Hepatocyte (in vitro differentiated cells): ENCODE results near the gene CLEC16A.

Experiments
- CTCF ChIP-seq: fragments of 200-600 bp; sonication (generic); IDR thresholded peaks from 2 replicates; pipeline ENCODE4 v1.5.1; 2016; ENCODE audit warnings: antibody characterized with exemption, mild to moderate bottlenecking; ENCODE audit not compliant: poor library complexity
- EZH2phosphoT487 ChIP-seq: fragments of 200-600 bp; sonication (generic); IDR thresholded peaks from one replicate; pipeline ENCODE4 v1.6.1; 2018; ENCODE audit warnings: antibody characterized with exemption, mild to moderate bottlenecking, low read depth, moderate library complexity; ENCODE audit not compliant: unreplicated experiment, severe bottlenecking

GRCh38 chr16:11181242-11181898, 237.0 kb downstream of the CLEC16A start:
- TF ChIP-seq EZH2phosphoT487 (no peak), CTCF (no peak)
